Measurements from ENCODE around the gene BCL2.

GRCh38 chr18:63142594-63143225, 176.9 kb downstream of the BCL2 start:
- TF ChIP-seq, protein P1, sequence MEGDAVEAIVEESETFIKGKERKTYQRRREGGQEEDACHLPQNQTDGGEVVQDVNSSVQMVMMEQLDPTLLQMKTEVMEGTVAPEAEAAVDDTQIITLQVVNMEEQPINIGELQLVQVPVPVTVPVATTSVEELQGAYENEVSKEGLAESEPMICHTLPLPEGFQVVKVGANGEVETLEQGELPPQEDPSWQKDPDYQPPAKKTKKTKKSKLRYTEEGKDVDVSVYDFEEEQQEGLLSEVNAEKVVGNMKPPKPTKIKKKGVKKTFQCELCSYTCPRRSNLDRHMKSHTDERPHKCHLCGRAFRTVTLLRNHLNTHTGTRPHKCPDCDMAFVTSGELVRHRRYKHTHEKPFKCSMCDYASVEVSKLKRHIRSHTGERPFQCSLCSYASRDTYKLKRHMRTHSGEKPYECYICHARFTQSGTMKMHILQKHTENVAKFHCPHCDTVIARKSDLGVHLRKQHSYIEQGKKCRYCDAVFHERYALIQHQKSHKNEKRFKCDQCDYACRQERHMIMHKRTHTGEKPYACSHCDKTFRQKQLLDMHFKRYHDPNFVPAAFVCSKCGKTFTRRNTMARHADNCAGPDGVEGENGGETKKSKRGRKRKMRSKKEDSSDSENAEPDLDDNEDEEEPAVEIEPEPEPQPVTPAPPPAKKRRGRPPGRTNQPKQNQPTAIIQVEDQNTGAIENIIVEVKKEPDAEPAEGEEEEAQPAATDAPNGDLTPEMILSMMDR (IDR thresholded peaks at IDR 0.05), result no peak
- TF ChIP-seq ZFX (IDR thresholded peaks at IDR 0.05; ENCODE audit: borderline replicate concordance), result no peak
